T-helper 1 cell (primary cell): ENCODE measurements around the gene TNFRSF12A.
A peak's percentile ranks its signal among the peaks of the same experiment; 100 is the strongest.

Experiments used
- DNase-seq, 5 donors: peaks; one replicate each; pipeline ENCODE4 v3.0.0-alpha.2; 2012 to 2020
- total RNA-seq, 4 donors: gene quantifications; one replicate each; lab custom pipeline; 2026; lab: John Stamatoyannopoulos, UW

TNFRSF12A gene, protein sequence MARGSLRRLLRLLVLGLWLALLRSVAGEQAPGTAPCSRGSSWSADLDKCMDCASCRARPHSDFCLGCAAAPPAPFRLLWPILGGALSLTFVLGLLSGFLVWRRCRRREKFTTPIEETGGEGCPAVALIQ
- total RNA-seq = 2.9 to 16.7 (median 7.0) reads per million in 4 donors

DNA sequence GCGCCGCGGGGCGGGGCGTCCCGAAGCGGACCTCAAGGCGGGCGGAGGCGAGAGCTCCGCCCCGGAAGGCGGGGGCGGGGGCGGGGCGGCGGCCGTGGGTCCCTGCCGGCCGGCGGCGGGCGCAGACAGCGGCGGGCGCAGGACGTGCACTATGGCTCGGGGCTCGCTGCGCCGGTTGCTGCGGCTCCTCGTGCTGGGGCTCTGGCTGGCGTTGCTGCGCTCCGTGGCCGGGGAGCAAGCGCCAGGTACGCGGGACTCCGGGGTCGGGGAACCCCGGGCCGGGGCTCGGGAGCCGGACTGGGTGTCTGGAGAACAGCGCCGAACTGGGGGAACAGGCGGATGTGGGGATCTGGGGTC is at the start of gene TNFRSF12A:
Gene TNFRSF12A, plus strand, starts transcription at position 122 of the 357 bp plus-strand sequence. Its CDS starts 30 bp downstream, at position 152.
- peak; percentile 50 to 81 (median 53) for DNase-seq

DNA sequence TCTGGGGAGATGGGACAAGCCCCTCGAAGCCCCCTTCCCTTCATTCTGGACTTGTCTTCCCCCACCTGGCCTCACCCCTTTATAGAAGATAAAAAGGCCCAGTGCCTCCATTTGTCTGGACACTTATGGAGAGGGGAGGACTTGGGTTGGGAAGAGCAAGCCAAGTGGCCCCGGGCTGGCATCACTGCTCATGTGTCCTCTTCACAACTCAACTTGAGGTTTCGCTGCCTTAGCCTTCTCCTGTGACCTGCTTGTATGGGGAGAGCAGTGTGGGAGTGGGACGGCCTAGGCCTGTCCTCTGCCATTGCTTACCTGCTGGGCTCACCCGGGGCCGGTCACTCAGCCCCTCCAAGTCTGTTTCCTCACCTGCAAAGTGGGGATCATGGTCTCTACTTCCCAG is 49.6 kb upstream of the TNFRSF12A start:
- no peak for DNase-seq

DNA sequence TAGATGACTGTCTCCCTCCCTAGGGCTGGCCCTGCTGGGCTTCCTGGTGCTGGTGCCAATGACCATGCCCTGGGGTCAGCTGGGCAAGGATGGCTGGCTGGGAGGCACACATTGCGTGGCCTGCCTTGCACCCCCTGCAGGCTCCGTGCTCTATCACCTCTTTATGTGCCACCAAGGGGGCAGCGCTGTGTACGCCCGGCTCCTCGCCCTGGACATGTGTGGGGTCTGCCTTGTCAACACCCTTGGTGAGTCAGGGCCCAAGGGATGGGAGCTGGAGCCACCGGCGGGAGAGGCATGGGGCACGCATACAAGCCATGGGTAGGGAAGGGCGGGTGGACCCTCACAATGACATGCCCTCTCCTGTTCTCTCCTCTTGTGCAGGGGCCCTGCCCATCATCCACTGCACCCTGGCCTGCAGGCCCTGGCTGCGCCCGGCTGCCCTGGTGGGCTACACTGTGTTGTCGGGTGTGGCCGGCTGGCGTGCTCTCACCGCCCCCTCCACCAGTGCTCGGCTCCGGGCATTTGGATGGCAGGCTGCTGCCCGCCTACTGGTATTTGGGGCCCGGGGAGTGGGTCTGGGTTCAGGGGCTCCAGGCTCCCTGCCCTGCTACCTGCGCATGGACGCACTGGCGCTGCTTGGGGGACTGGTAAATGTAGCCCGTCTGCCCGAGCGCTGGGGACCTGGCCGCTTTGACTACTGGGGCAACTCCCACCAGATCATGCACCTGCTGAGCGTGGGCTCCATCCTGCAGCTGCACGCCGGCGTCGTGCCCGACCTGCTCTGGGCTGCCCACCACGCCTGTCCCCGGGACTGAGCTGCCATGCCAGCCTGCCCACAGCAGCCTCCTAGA is 48.8 kb upstream of the TNFRSF12A start:
- DNase-seq = no peak

DNA sequence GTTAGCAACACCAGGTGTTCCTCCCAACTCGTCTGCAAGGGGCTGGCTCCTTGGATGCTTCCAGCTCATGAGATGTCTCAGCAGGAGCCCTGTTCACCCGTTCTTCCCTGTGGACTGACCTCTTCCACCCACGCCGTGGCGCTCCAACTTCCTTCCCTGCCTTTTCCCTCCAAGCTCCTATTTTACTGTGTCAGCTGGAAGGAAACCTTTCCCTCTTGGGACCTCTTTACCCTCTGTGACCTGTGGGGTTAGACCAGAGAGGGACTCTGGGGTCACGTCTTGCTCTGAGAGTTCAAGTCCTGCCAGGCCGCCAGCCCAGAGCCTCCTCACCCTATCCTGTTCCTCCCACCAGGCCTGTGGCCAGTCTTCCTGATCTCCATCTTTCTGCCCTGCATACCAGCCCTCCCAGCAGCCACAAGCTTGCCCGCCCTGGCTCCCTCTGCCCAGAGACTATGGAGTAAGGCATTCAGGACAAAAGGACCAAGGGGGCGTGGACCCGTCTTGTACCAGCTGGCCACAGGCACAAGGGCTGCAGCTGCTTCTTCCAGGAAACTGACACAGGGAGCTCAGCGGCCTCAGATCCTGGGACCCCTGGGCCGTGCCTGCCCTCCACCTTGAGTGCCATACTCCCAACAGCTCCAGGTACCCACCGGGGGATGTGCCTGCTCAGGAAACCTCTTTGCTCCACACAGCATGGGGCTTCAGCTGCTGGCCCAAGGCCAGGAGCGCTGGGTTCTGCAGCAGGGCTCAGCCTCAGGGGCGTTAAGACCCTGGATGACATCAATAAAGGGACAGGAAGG is 48.0 kb upstream of the TNFRSF12A start:
- DNase-seq = no peak

DNA sequence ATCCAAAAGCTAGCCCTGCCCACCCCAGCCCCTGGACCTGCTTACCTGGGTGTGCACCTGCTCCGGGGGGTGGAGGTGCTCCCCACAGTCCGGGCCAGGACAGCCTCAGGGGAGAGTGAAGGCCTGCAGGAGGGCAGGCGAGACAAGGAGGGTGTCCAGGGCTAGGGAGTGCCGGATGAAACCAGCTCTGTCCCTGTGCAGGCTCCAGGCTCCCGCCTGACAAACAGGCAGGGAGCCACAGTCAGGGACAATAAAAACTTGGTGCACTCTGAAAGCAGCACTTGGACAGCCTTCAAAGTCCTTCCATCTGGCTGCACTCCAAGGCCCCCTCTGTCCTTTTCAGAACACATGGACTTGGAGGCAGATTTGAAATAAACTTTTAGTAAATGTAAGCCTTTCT is 47.1 kb upstream of the TNFRSF12A start:
- no peak for DNase-seq

DNA sequence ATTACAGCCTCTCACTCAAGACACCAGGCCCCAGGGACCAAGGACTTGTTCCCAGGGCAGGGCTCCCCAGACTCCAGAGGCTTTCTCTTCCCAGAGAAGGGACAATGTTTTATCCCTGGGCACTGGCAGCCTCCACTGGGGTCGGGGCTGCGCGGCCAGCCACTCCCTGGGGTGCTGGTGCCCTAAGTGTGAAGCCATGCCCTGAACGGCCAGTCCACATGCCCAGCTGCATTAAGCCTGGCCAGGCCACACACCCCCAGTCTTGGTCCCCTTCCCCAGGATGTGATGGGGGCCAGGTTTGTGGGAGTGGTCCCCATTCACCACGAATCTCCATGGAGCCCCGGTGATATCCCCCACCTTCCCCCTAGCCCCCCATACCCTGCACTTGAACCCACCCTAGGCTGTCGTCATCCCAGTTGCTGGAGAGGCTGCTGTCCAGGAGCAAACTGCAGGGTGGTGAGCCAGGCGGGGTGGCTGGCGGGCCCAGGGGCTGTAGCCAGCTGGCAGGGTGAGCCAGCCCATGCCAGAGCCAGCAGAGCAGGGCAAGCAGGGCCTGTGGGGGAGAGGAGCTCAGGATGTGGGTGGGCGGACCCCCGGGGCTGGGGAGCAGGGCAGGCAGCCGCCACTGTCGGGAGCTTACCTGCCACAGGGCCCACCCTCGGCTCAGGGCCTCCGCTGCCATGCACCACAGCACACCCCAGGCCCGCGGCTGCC is 46.4 kb upstream of the TNFRSF12A start:
- no peak for DNase-seq

DNA sequence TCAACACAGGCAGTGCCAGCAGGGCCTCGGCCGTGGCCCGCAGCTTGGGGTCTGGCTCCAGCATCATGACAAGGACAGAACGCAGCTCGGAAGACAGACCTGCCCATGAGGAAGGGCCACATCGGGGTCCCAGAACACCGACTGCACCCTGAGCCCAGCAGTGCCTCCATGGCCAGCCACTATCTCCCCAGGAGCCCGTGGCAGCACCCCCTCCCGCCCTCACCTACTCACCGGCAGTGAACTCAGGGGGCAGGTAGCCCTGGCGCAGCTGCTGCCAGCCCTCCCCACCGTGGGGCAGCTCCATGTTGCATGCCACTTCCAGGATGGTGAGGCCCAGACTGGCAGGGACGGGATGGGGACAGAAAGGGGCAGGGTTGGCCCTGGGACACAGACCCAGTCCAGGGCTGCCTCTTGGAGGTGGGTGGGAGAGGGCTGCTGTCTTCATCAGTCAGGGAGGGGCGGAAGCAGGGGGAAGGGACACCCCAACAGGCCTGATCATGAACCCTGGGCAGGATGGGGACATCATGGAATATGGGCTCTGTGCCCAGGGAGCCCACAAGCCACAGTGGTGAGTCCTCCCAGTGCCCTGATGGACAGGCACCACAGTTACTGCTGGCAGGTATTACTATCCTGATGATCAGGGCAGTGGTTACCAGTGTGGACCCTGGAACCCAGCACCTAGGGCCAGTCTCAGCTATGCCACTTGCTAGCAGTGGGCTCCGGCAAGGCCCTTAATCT is 45.7 kb upstream of the TNFRSF12A start:
- DNase-seq = no peak

DNA sequence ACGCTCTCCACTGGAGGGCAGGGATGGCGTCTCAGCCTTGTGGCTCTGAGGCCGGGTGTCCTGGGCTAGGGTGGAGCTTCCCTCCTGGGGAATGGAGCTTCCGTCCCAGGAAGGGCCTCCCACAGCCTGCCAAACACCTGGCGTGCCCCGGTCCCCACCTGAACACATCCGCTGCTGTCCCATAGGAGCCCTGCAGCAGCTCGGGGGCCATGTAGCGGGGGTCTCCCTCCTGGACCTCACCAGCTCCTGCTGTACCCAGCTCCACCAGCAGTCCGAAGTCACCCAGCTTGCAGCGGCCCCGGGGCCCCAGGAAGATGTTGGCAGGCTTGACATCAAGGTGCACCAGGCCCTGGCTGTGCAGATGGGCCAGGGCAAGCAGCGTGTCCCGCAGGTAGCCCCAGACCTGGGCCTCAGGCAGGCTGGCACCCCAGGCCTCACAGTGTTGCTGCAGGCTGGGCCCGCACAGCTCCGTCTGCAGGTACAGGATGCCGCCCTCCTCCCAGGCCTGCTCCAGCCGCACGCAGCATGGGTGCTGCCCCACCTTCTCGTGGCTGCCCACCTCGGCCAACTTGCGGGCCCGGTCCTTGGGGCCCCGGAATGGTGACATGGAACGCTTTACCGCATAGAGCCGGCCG is 44.9 kb upstream of the TNFRSF12A start:
- no peak for DNase-seq

DNA sequence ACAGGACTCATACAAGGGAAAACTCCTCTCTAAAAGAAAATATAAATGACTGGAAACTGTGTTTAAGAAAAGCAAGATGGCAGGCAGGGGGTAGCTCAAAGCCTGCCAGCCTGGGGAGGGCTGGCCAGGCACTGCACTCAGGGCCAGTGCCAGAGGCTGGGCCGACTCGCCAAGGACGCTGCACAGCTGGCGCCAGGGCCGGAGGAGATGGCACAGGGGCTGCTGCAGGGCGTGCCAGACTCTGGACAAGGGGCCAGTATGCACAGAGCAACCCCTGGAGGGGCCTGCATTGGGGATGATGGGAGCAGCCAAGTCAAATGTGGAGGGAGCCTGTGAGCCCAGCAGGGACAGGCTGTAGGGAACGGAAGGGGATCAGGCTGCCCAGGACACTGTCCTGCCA is 44.0 kb upstream of the TNFRSF12A start:
- DNase-seq = no peak

DNA sequence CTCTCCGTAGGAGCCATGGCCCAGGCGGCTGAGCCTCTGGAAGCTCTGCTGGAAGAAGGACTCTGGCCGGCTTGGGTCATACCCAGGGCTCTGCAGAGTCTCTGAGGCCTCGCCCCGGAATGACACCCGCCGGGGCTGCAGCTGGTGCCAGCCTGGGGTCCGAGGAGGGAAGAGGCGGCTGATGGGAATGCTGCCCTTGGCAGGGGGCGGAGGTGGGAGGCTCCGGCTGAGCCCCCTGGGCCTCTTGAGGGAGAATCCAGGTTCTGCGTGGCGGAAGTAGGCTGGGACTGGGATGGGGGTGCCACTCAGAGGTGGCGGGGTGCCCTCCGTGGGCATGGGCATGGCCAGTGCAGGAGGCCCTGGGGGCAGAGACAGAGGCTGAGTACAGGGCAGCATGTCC is 43.5 kb upstream of the TNFRSF12A start:
- DNase-seq = no peak

DNA sequence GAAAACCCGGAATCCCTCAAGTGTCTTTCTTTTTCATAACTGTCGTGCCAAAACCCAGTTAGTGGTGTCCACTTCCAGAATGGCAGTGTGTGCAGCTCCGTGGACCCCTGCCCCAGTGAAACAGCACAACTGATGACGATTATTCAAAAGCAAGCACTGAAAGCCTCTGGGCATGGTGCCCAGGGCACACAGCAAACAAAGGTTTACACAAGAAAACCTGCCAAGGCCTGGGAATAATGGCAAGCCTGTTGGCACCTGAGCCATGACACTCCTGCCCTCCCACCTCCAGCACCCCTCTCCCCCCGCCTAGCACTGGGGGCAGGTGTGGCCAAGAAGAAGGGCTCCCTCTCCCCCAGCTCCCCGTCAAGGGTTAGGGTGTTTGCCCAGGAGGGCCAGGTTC is 42.7 kb upstream of the TNFRSF12A start:
- DNase-seq = no peak

DNA sequence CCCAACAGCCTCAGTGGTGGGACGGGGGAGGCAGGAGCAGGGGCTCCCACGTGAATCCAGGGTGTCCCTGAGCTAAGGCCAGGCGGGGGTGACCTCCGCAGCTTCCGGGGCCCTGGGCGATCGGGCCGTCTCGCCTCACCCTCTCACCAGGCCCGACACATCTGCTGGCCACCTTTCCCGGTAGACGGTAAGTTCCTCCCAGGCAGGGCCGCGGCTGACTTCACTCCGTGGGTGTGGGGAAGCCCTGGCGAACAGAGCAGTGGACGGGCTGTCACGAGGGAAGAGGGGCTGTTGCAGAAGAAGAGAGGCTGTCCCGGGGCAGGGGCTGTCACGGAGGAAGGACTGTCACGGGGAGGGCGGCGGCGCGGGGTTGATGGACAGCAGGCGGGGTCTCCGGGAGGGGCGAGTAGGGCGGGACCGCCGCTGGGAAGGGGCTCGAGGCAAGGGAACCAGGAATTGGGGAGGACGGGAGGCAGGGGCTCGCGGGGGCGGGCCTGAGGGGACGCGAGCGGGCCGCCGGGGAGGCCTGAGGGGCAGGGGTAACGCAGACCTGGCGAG is 40.4 kb upstream of the TNFRSF12A start:
- no peak for DNase-seq

DNA sequence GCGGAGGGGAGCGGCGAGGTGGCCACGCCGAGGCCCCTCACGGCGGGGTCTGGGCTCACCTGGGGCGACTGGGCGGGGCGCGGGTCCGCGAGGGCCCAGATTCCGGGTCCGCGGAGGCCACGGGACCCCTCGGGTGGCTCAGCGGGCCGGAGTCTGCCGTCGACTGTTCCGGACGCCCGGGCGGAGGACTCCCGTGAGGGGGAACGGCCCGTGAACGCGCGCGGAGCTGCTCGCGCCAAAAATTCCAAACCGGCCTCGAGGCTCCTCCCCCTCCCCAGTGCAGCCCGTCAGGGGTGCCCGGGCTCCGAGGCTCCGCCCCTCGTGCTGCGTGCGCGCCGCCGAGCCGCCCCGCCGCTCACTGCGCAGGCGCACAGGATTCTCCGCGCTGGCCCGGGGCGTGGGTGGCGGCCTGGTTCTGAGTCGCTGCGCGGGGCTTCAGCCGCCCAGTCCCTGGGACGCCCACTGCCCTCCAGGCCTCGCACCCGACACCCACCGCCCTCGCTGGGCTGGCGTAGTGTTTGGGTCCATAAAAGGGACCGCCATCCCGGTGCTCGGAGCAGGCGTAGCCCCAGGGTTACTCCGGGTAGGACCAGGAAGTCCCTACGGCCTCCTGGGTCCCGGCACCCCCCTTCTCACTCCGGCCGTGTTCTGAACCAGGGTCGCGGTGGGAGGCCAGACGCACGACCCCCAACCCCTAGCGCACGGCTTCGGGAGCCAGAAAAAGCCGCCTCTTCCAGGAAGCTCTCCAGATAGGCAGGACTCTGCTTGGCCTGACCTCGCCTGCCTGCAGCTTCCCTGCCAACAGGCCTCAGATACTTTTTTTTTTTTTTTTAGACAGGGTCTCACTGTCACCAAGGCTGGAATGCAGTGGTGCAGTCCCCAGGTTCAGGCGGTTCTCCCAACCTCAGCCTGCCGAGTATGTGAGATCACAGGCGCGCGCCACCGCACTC is 39.7 kb upstream of the TNFRSF12A start, which contains the start of gene PKMYT1:
Gene PKMYT1, minus strand, starts transcription at position 220 of the 950 bp plus-strand sequence. CDS start 789 bp downstream, outside the sequence.
- peak; percentile 89 to 96 (median 91) for DNase-seq

DNA sequence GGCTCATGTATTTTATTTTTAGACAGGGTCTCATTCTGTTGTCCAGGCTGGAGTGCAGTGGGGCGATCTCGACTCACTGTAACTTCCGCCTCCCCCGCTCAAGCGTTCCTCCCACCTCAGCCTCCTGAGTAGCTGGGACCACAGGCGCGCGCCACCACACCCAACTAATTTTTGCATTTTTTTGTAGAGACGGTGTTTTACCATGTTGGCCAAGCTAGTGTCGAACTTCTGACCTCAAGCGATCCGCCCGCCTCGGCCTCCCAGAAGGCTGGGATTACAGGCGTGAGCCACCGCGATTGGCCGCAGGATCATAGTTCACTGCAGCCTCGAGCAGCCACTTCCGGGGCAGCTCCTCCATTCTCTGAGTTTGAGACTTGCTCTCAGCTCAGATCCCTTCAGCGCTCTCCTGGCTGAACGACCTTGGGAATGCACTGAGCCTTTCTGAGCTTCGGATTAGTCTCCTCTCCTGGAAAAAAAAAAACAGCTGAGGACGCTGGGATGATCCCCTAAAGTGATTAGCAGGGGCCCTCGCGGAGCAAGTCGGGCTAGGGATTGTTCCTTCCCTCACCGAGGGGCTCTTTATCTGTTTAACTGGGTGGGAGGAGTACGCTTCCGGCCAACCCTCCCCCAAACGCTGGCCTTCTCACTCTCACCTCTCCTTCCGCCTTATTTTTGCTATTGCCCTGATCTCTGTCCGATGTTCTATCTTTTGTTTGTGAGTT is 38.8 kb upstream of the TNFRSF12A start:
- DNase-seq = no peak

DNA sequence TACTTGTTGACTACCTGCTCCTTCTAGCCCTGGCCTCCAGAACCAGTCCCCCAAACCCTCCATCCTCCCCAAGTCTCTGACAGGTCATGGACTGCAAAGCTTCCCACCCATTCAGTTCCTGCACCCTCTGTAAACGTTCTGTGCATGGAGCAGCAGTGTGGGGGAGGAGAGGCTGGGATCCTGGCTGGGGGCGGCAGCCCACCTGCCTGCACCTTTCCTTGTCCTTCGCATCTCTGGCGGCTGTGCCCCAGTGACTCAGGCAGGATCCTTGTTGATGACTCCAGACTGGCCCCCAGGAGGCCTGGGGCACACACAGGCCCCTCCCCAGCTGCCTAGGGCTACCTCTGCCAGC is 38.3 kb upstream of the TNFRSF12A start:
- DNase-seq = no peak

DNA sequence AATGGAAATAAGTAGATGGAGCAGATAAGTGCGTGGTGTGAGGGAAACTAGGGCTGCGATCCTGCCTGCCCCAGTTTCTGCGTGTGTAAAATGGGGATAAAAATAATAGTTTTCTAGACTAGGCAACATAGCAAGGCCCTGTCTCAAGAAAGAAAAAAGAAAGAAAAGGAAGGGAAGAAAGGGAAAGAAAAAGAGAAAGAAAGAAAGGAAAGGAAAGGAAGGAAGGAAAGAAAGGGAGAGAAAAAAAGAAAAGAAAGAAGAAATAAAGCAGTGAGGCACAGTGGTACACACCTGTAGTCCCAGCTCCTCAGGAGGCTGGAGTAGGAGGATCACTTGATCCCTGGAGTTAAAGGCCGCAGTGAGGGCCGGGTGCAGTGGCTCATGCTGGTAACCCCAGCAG is 37.8 kb upstream of the TNFRSF12A start:
- DNase-seq = no peak

DNA sequence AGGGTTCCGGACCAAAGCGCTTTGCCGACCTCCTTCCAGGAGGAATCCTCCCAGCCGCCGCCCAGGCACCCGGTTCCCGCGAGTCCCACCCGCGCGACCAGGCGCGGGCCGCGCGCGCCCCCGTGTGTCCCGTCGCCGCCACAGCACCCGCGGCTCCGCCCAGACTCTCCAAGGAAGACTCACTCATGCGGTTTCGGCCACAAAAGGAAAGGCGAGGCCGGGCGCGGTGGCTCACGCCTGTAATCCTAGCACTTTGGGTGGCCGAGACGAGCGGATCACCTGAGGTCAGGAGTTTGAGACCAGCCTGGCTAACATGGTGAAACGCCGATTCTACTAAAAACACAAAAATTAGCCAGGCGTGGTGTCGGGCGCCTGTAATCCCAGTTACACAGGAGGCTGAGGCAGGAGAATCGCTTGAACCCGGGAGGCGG is 36.4 kb upstream of the TNFRSF12A start:
- peak; percentile 39 to 62 (median 51) for DNase-seq

DNA sequence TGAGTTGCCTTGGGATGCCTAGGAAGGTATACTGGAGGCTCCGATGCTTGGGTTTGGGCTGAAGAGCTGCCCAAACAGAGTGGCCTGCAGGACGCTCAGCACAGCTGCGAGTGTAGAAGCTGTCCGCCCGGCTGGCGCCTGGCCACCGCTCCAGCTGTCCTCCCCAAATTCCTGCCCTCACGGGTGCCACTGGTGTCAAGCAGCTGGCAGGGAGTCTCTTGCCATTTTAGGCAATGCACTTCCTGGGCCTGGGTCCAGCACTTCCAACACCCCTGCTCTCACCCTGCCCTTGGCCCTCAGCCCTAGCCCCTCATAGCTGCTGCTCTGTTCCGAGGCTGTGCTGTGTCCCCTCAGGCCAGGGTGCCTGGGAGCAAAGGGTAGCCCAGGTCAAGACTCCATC is 34.7 kb upstream of the TNFRSF12A start:
- DNase-seq = no peak

DNA sequence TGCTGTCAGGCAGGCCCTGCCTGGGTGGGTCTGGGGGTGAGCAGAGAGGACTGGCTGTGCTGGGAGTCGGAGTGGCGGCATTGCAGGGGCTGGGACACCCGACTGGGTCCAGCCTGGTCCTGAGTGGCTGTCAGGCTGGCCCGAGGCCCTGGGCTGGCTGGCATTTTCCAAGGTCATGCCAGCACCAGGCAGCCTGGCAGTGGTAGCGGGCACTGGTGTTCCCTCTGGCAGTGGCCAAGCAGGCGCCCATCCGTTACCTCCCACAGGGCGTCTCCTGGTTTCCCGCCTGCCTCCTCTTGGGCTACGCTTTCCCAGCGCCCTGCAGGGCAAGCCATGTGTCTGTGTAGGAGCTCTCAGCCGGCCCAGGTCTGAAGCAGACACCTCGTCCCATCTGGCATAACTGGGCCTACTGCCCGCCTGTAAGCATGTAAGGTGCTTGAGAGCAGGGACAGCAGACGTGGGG is 34.2 kb upstream of the TNFRSF12A start:
- DNase-seq = no peak
